PC-9 (cell line): ENCODE measurements around the gene NOP9.

Experiments used
- EZH2 ChIP-seq: fragments of 200-600 bp; sonication (generic); IDR thresholded peaks from 2 replicates; pipeline ENCODE4 v1.8.0; 2017; ENCODE audit warnings: antibody characterized with exemption, low read depth
- TF ChIP-seq, protein P1 (sequence below): fragments of 200-600 bp; sonication (generic); conservative IDR thresholded peaks from 2 replicates; pipeline ENCODE4 v1.6.1; 2017; ENCODE audit warnings: mixed run types, antibody characterized with exemption, mild to moderate bottlenecking, moderate library complexity

GRCh38 chr14:24255438-24255837 lies 44.2 kb upstream of the NOP9 start:
- TF ChIP-seq, protein P1, sequence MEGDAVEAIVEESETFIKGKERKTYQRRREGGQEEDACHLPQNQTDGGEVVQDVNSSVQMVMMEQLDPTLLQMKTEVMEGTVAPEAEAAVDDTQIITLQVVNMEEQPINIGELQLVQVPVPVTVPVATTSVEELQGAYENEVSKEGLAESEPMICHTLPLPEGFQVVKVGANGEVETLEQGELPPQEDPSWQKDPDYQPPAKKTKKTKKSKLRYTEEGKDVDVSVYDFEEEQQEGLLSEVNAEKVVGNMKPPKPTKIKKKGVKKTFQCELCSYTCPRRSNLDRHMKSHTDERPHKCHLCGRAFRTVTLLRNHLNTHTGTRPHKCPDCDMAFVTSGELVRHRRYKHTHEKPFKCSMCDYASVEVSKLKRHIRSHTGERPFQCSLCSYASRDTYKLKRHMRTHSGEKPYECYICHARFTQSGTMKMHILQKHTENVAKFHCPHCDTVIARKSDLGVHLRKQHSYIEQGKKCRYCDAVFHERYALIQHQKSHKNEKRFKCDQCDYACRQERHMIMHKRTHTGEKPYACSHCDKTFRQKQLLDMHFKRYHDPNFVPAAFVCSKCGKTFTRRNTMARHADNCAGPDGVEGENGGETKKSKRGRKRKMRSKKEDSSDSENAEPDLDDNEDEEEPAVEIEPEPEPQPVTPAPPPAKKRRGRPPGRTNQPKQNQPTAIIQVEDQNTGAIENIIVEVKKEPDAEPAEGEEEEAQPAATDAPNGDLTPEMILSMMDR: no peak
- no peak for TF ChIP-seq EZH2
